ENCODE data around the gene TUBD1. TPM values are rescaled to one million over a fixed set of nuclear protein-coding genes. Genes with fewer than 3 reads are reported as not detected.

TUBD1 gene
- 12.1 to 16.3 TPM (median 12.7 TPM) in 5 replicates for total RNA-seq (2022; extraction: Qiagen RNA extraction)

GRCh38 chr17:59892924-59893675 is at the start of gene TUBD1, which contains the start of gene RPS6KB1:
Gene TUBD1 (minus strand): TSS chr17:59892943. CDS start chr17:59891002, 1,941 bp downstream.
Gene RPS6KB1 (plus strand): TSS chr17:59893121. CDS start chr17:59893185, 64 bp downstream.

Other genes starting within 250 kb of the TUBD1 start
- gene PTRH2, start 185.5 kb downstream of the TUBD1 start, total RNA-seq (2022; extraction: Qiagen RNA extraction) = 99.0 to 125 TPM (median 109 TPM) in 5 replicates
- 139 to 206 TPM (median 168 TPM) in 5 replicates for gene VMP1, start 185.3 kb downstream of the TUBD1 start, total RNA-seq (2022; extraction: Qiagen RNA extraction)
- gene RPS6KB1, start 178 bp upstream of the TUBD1 start, total RNA-seq (2022; extraction: Qiagen RNA extraction) = 39.4 to 53.1 TPM (median 49.0 TPM) in 5 replicates
- 12.8 to 15.5 TPM (median 14.9 TPM) in 5 replicates for gene RNFT1, start 71.8 kb upstream of the TUBD1 start, total RNA-seq (2022; extraction: Qiagen RNA extraction)
- 14.9 to 21.6 TPM (median 18.6 TPM) in 5 replicates for gene HEATR6, start 186.0 kb upstream of the TUBD1 start, total RNA-seq (2022; extraction: Qiagen RNA extraction)

Measured in A549 treated with CORT108297 at 1 μM for 4 hours (cell line).